ENCODE measurements around the gene MTHFD1.

- TF ChIP-seq ZNF302 (CRISPR knock-in tag; IDR thresholded peaks at IDR 0.05) (no peak), POLR2A (IDR thresholded peaks at IDR 0.05; ENCODE audit: low read length) (no peak), KDM1A (IDR thresholded peaks at IDR 0.05; ENCODE audit: low read depth) (no peak), NR3C1 (IDR thresholded peaks at IDR 0.05) (no peak), MAFK (IDR thresholded peaks at IDR 0.05; ENCODE audit: partially characterized antibody) (no peak), ELK1 (IDR thresholded peaks at IDR 0.05; ENCODE audit: low read depth, low read length) (no peak)
Observed at GRCh38 chr14:64417771-64418125, 29.6 kb downstream of the MTHFD1 start.

All from A549 (cell line).